GF-D8 (cell line): ENCODE data around the gene ACSS2.
"Not testable (repeated sequence)": the region's sequence is repeated elsewhere in the genome, so short reads cannot be mapped to it uniquely, and the experiment has no call there.

Experiments used
- DNase-seq: peaks from one replicate; lab custom pipeline; 2025; lab: John Stamatoyannopoulos, UW

ACSS2 gene

GRCh38 chr20:34874094-34874654, 2.2 kb upstream of the ACSS2 start:
- DNase-seq: peak; percentile 70

GRCh38 chr20:34875642-34876405, 588 bp upstream of the ACSS2 start:
- peak; percentile 93 for DNase-seq

GRCh38 chr20:34880215-34880850, 3.9 kb downstream of the ACSS2 start:
- DNase-seq: no peak

- DNase-seq: not testable (repeated sequence)
Measured at GRCh38 chr20:34880971-34881370, 4.6 kb downstream of the ACSS2 start.

GRCh38 chr20:34881689-34882088, 5.3 kb downstream of the ACSS2 start:
- DNase-seq: no peak

- DNase-seq: no peak
Measured at GRCh38 chr20:34883087-34883688, 6.8 kb downstream of the ACSS2 start.

GRCh38 chr20:34883809-34884208, 7.4 kb downstream of the ACSS2 start:
- no peak for DNase-seq

GRCh38 chr20:34884260-34884659, 7.8 kb downstream of the ACSS2 start:
- DNase-seq: no peak

GRCh38 chr20:34886122-34886521, 9.7 kb downstream of the ACSS2 start:
- no peak for DNase-seq

GRCh38 chr20:34887023-34887422, 10.6 kb downstream of the ACSS2 start:
- no peak for DNase-seq

GRCh38 chr20:34888468-34888867, 12.1 kb downstream of the ACSS2 start:
- DNase-seq: no peak

GRCh38 chr20:34891166-34892062, 15.0 kb downstream of the ACSS2 start:
- DNase-seq: peak; percentile 36

- no peak for DNase-seq
Measured at GRCh38 chr20:34892671-34893070, 16.3 kb downstream of the ACSS2 start.

- DNase-seq: no peak
Measured at GRCh38 chr20:34894723-34895122, 18.3 kb downstream of the ACSS2 start.

GRCh38 chr20:34895465-34895864, 19.1 kb downstream of the ACSS2 start:
- DNase-seq: no peak

GRCh38 chr20:34896086-34896621, 19.7 kb downstream of the ACSS2 start:
- DNase-seq: no peak

GRCh38 chr20:34898129-34898528, 21.7 kb downstream of the ACSS2 start:
- not testable (repeated sequence) for DNase-seq

GRCh38 chr20:34898731-34899130, 22.3 kb downstream of the ACSS2 start:
- not testable (repeated sequence) for DNase-seq

GRCh38 chr20:34904202-34904621, 27.8 kb downstream of the ACSS2 start:
- DNase-seq: no peak

- DNase-seq: peak; percentile 59
Measured at GRCh38 chr20:34907616-34908469, 31.4 kb downstream of the ACSS2 start.

- no peak for DNase-seq
Measured at GRCh38 chr20:34915131-34915530, 38.7 kb downstream of the ACSS2 start.
